NCI-H128 (cell line): ENCODE results near the gene LPIN3.

ENCODE experiments used
- DNase-seq: peaks from one replicate; lab custom pipeline; 2025; ENCODE audit not compliant: unreplicated experiment; lab: John Stamatoyannopoulos, UW

LPIN3 gene

GRCh38 chr20:41392295-41392694 is 51.7 kb downstream of the LPIN3 start:
- no peak for DNase-seq

GRCh38 chr20:41392871-41393704 is 52.5 kb downstream of the LPIN3 start:
- no peak for DNase-seq

- DNase-seq = no peak
Measured at GRCh38 chr20:41393705-41394066, 53.1 kb downstream of the LPIN3 start.

- DNase-seq = no peak
Measured at GRCh38 chr20:41394081-41394480, 53.5 kb downstream of the LPIN3 start.

GRCh38 chr20:41394931-41395666 is 54.5 kb downstream of the LPIN3 start:
- DNase-seq = no peak

GRCh38 chr20:41395667-41396664 is 55.3 kb downstream of the LPIN3 start:
- DNase-seq = no peak

GRCh38 chr20:41398408-41398807 is 57.8 kb downstream of the LPIN3 start:
- no peak for DNase-seq

- DNase-seq = no peak
Measured at GRCh38 chr20:41403604-41404003, 63.0 kb downstream of the LPIN3 start.

- DNase-seq = no peak
Measured at GRCh38 chr20:41405436-41405835, 64.8 kb downstream of the LPIN3 start.

- DNase-seq = no peak
Measured at GRCh38 chr20:41406353-41406752, 65.7 kb downstream of the LPIN3 start.

- DNase-seq = no peak
Measured at GRCh38 chr20:41406896-41407444, 66.3 kb downstream of the LPIN3 start.

- no peak for DNase-seq
Measured at GRCh38 chr20:41407607-41408006, 67.0 kb downstream of the LPIN3 start.

GRCh38 chr20:41408156-41408794 is 67.7 kb downstream of the LPIN3 start:
- no peak for DNase-seq

- DNase-seq = no peak
Measured at GRCh38 chr20:41408986-41409385, 68.4 kb downstream of the LPIN3 start.
